ENCODE results near the gene DGKD. TPM values are rescaled to one million over a fixed set of nuclear protein-coding genes. Genes with fewer than 3 reads are reported as not detected.

DGKD gene
- total RNA-seq, 1 donor from 2014 or later: 10.3 TPM

- H3K4me3 ChIP-seq (ENCODE audit: low read depth, low read length): no peak overlapping the region
- no peak for DNase-seq (ENCODE audit: low read depth)
- TF ChIP-seq CTCF (conservative IDR thresholded peaks at IDR 0.05; ENCODE audit: low read depth, low read length): no peak
These were observed 97.7 kb downstream of the DGKD start for GRCh38 chr2:233451950-233452349.

- no peak for TF ChIP-seq CTCF (conservative IDR thresholded peaks at IDR 0.05; ENCODE audit: low read depth, low read length)
These were observed 99.0 kb downstream of the DGKD start for GRCh38 chr2:233453111-233453915.

GRCh38 chr2:233453916-233454315 lies 99.6 kb downstream of the DGKD start:
- TF ChIP-seq CTCF (conservative IDR thresholded peaks at IDR 0.05; ENCODE audit: low read depth, low read length): no peak
- no peak for DNase-seq (ENCODE audit: low read depth)
- no peak overlapping the region for H3K4me3 ChIP-seq (ENCODE audit: low read depth, low read length)

More at GRCh38 chr2:233453111-233453915, 99.0 kb downstream of the DGKD start:
- H3K4me3 ChIP-seq (ENCODE audit: low read depth, low read length): no peak overlapping the region
- DNase-seq (ENCODE audit: low read depth): no peak

GRCh38 chr2:233455006-233455405 lies 100.7 kb downstream of the DGKD start:
- no peak for DNase-seq (ENCODE audit: low read depth)
- H3K4me3 ChIP-seq (ENCODE audit: low read depth, low read length): no peak overlapping the region
- no peak for TF ChIP-seq CTCF (conservative IDR thresholded peaks at IDR 0.05; ENCODE audit: low read depth, low read length)

- DNase-seq (ENCODE audit: low read depth): no peak
- no peak overlapping the region for H3K4me3 ChIP-seq (ENCODE audit: low read depth, low read length)
- no peak for TF ChIP-seq CTCF (conservative IDR thresholded peaks at IDR 0.05; ENCODE audit: low read depth, low read length)
These were observed 101.2 kb downstream of the DGKD start for GRCh38 chr2:233455491-233455890.

GRCh38 chr2:233456111-233456510 lies 101.8 kb downstream of the DGKD start:
- TF ChIP-seq CTCF (conservative IDR thresholded peaks at IDR 0.05; ENCODE audit: low read depth, low read length): no peak
- H3K4me3 ChIP-seq (ENCODE audit: low read depth, low read length): no peak overlapping the region
- no peak for DNase-seq (ENCODE audit: low read depth)

- H3K4me3 ChIP-seq (ENCODE audit: low read depth, low read length): no peak overlapping the region
- DNase-seq (ENCODE audit: low read depth): no peak
- no peak for TF ChIP-seq CTCF (conservative IDR thresholded peaks at IDR 0.05; ENCODE audit: low read depth, low read length)
These were observed 102.6 kb downstream of the DGKD start for GRCh38 chr2:233456934-233457333.
